Stimulated activated CD4-positive, alpha-beta T cell treated with anti-CD3 and anti-CD28 coated beads, Interleukin-1b, Interleukin-23, amount 100 ng/mL, for 24 hours (primary cell): ENCODE data around the gene MFAP5.
A peak's percentile ranks its signal among the peaks of the same experiment; 100 is the strongest.
"Not testable (repeated sequence)": the region's sequence is repeated elsewhere in the genome, so short reads cannot be mapped to it uniquely, and the experiment has no call there.

Experiments used
- DNase-seq, 4 experiments: peaks; one replicate each; pipeline ENCODE4 v3.0.0-alpha.2; 2020; ENCODE audit warnings: low read depth in 4 of 4, low spot score in 1 of 4

Gene MFAP5

GRCh38 chr12:8675591-8676036, 13.0 kb upstream of the MFAP5 start:
- no peak for DNase-seq

DNA sequence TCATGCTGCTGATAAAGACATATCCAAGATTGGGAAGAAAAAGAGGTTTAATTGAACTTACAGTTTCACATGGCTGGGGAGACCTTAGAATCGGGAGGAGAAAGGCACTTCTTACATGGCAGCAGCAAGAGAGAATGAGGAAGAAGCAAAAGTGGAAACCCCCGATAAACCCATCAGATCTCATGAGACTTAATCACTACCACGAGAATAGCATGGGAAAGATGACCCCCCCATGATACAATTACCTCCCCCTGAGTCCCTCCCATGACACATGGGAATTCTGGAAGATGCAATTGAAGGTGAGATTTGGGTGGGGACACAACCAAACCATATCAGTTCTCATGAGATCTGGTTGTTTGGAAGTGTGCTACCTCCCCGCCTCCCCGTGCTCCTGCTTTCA, 9.8 kb upstream of the MFAP5 start:
- no peak for DNase-seq

DNA sequence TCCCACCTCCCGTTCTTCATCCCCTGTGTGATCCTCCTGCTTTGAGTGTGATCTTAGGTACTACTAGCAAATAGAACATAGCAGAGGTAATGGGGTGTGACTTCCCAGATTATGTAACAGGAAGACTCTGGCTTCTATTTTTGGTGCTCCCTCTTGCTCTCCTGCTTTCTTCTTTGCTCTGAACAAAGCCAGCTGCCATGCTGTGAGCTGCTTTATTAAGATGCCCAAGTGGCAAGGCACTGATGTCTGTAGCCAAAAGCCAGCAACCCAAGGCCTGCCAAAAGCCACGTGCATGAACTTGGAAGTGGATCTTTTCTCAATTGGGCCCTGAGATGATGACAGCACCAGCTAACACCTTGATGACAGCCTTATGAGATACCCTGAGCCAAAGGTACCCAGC, 5.8 kb upstream of the MFAP5 start:
- DNase-seq, result no peak

GRCh38 chr12:8667270-8667669, 4.6 kb upstream of the MFAP5 start:
- no peak for DNase-seq

DNA sequence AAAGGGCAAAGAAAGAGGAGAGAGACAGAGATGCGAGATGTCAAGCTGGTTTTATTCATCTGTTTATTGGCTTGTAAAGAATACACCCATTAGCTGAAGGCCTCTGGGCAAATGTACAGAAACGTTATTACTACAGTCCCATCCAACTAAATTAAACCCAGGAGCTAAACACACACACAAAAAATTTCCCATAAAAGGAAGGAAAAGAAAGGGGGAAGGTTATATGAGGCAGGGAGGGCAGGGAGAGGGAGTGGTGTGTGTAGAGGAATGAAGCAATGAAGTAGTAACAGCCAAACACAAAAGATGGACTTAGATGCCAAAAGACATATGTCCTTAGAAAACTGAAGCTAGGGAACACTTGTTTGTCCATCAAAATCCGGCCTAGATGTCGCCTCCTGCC, 3.1 kb upstream of the MFAP5 start:
- DNase-seq, result no peak

- DNase-seq, result no peak
Observed at GRCh38 chr12:8664228-8664913, 1.7 kb upstream of the MFAP5 start.

DNA sequence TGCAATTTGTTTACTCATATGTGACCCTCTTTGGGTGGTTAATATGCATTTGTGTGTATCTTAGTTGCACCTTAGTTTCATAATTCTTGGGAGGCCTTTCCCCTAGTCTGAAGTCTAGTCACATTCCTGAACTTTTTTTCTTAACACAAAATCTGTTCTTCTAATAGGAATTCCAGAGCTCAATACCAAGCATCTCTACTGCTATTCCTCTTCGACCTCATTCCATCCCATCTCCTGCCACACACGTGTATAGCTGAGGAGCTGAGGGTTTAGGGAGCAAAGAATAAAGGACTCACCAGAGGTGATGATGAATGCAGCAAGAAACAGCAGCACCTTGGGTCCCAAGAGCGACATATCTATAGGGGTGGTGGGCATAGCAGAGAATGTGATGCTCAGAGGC, 875 bp downstream of the MFAP5 start:
- DNase-seq, result no peak

DNA sequence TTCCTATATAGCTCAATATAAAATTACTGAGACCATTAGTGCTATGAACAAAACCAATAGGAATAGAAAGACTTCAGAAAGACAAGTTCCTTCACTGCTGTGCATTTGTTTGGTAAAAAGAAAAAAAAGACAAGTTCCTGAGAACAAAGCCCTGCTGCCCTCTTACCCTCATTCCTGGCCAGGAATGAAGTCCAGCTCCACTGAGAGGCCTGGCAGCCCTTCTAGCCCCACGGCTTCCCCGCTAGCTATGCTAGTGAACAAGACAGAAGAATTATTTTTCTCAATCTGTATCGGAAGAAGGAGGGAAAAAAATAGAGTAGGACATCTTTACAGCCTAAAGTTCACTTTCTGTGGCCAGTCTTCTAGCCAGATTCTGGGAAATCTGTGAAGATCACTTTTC, 1.6 kb downstream of the MFAP5 start:
- DNase-seq, result no peak

DNA sequence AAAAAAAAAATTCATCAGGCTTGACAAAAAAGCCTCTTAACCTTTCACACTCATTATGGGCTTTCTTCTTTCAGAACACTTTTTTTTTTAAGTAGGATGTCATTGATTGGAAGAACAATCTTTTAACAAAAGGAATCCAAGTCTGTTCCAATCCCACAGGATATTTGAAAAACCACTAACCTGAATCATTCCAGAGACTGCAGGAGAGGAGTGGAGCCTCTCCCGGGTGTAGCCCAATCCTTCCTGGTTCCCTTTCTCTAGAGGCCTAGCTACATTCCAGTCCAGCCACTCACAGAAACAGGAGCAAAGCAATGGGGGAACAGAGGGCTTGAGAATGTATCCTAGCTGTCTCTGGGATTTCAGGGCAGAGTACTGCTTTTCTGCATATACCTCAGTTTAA, 4.3 kb downstream of the MFAP5 start:
- DNase-seq, result no peak

DNA sequence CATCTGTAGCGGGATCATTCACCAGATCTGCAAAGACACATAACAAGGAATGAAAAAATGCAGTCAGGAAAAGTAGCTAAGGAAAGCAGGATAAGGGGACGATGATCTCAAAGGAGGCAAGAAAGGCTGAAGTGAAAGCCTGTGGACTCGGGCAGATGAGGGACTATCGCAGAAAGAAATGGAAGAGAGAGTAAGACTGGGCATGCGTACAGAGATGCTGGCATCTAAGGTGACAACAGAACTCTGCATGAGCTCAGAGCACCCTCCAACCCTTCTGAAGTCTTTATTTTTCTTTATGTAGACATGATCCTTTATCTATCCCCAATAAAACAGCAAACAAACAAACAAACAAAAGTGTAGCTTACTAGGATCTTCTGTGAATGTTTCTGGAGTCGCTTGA, 7.2 kb downstream of the MFAP5 start:
- DNase-seq, result no peak

DNA sequence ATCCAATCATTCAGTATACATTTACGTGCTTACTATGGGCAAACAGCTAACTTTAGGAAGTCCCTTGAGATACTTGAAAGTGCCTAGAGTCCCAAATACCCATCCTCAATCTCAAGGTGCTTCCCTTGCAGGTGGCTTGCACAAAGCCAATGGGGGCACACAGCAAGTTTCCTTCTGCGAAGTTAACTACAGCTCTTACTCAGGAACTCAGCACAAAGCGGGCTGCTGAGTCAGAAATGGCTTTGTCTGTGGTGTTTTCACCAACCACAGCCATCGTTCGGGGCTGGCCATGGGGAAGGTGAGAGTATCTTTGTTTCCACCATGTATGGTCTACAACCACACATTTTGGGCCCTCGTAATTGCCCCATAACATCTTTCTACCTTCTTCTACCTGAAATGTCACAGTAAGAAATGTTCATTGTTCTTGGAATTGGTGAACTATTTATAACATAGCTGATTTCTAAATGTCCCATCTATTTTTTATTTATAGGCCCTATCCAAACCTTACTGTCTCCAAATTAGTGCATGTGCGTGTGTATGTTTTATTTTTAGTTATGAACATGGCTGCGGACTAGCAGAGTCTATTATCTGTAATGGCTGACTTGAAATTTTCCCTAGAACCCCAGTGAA, 13.9 kb downstream of the MFAP5 start:
- peak in 3 of 4 experiments; percentile 24 to 69 (median 27) for DNase-seq

- DNase-seq, result no peak
Observed at GRCh38 chr12:8647968-8648367, 14.7 kb downstream of the MFAP5 start.

GRCh38 chr12:8644345-8645248, 18.0 kb downstream of the MFAP5 start:
- peak in 2 of 4 experiments; percentile 30 to 37 for DNase-seq

DNA sequence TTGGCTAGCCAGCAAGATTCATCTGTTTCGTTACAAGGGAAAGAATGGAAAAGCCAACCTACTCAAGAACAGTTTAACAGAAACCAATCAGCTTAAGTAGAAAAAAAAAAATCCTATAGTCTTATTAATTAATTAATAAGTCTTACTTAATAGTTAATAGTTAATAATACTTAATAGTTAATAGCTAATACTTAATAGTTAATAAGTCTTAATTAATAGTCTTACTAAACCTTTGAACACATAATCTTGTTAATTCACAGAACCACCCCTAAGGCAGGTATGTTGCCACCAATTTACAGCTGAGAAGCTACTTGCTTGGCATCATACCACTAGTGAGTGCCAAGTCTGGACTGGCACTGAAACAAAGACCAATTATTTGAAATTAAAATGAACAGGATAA, 19.9 kb downstream of the MFAP5 start:
- DNase-seq, result no peak

GRCh38 chr12:8639936-8640335, 22.7 kb downstream of the MFAP5 start:
- DNase-seq, result no peak

- DNase-seq, result no peak
Observed at GRCh38 chr12:8638951-8639350, 23.7 kb downstream of the MFAP5 start.

- no peak for DNase-seq
Observed at GRCh38 chr12:8637666-8638065, 25.0 kb downstream of the MFAP5 start.

GRCh38 chr12:8637244-8637643, 25.4 kb downstream of the MFAP5 start:
- no peak for DNase-seq

- no peak for DNase-seq
Observed at GRCh38 chr12:8636581-8636980, 26.0 kb downstream of the MFAP5 start.

- not testable (repeated sequence) for DNase-seq
Observed at GRCh38 chr12:8636007-8636346, 26.6 kb downstream of the MFAP5 start.

GRCh38 chr12:8635342-8636006, 27.2 kb downstream of the MFAP5 start:
- DNase-seq, result not testable (repeated sequence)

DNA sequence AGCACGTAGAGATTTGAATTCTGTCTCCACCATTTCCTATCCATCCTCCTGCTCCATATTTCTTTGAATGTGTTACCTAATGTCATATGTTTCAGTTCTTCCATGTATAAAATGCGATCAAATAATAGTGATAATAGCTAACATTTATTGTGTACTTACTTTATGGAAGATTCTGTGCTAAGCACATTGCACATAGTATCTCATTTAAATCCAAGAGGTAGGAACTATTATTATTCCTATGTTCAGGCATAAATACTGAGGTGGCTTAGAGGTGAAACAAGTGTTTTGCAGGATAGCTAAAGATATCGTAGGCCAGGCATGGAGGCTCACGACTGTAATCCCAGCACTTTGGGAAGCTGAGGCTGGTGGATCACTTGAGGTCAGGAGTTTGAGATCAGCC, 32.5 kb downstream of the MFAP5 start:
- no peak for DNase-seq
